Cardiac fibroblast (primary cell): ENCODE measurements around the gene GM2A.

ENCODE experiments used
- DNase-seq, 2 donors: peaks; one replicate each; pipeline versions ENCODE4 v3.0.0 to v3.0.0-alpha.2; 2010; ENCODE audit warnings: low read depth in 2 of 2
- H3K4me3 ChIP-seq, 2 donors: replicated peaks in 1 of 2; 1 replicate in 1 of 2; 2 replicates in 1 of 2; pipeline ENCODE4 v1.5.1; 2011; ENCODE audit warnings: low read depth in 2 of 2, low read length in 2 of 2, mild to moderate bottlenecking in 2 of 2, moderate library complexity in 1 of 2
- TF ChIP-seq, protein P1 (sequence below): IDR thresholded peaks from one replicate; pipeline ENCODE4 v1.5.1; 2011; ENCODE audit warnings: low read depth, mild to moderate bottlenecking, low read length, inconsistent platforms

Gene GM2A

DNA sequence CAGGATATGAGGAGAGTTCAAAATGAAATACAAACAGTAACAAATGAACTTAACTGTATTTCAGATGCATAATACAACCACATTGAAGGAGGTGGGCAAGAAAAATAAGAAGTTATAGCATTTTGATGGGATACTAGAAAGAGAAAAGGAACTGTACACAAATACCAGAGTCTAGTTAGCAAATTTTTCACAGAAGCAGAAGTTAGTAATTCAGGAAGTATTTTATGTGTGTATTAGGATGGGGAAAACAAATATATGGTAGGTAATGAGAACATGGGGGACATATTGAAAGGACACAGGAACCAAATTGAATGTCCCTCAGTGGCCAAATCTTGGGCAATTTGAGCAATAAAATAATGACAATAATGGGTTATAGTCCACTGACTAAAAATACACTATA is 18.4 kb downstream of the GM2A start:
- no peak for DNase-seq
- TF ChIP-seq, protein P1, sequence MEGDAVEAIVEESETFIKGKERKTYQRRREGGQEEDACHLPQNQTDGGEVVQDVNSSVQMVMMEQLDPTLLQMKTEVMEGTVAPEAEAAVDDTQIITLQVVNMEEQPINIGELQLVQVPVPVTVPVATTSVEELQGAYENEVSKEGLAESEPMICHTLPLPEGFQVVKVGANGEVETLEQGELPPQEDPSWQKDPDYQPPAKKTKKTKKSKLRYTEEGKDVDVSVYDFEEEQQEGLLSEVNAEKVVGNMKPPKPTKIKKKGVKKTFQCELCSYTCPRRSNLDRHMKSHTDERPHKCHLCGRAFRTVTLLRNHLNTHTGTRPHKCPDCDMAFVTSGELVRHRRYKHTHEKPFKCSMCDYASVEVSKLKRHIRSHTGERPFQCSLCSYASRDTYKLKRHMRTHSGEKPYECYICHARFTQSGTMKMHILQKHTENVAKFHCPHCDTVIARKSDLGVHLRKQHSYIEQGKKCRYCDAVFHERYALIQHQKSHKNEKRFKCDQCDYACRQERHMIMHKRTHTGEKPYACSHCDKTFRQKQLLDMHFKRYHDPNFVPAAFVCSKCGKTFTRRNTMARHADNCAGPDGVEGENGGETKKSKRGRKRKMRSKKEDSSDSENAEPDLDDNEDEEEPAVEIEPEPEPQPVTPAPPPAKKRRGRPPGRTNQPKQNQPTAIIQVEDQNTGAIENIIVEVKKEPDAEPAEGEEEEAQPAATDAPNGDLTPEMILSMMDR, result no peak
- no peak overlapping the region for H3K4me3 ChIP-seq

DNA sequence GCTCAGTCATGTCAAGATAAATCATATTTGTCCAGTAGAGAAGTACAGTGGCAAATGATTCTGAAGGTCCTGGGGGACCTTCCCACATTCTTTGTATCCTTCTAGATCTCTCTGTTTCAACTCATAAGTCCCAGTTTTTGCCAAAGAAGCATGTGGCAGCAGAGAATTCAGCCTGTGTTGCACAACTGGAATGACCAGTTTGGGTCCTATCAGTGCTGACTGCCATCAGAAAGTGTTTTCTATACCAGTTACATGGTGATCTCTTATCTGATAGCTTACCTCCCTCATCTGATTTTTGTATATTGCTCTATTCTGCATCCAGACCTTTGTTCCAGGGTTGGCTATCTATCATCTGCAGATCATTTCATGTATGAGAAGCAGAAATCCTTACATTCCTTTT is 21.7 kb downstream of the GM2A start:
- TF ChIP-seq, protein P1, result no peak
- no peak for DNase-seq
- no peak overlapping the region for H3K4me3 ChIP-seq

DNA sequence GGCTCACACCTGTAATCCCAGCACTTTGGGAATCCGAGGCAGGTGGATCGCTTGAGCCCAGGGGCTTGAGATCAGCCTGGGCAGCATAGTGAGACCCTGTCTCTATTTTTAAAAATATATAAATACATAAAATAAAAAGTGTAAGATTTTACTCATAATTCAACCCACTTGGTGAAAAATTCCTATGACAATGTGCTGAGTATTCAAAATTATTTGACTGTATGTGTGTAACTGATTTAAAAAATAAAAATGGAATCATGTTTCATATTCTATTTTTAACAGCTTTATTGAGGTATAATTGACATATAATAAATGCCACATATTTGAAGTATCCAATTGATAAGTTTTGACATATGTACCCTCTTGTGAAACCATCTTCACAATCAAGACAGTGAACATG is 22.8 kb downstream of the GM2A start:
- DNase-seq, result no peak
- H3K4me3 ChIP-seq, result no peak overlapping the region
- TF ChIP-seq, protein P1, result no peak

DNA sequence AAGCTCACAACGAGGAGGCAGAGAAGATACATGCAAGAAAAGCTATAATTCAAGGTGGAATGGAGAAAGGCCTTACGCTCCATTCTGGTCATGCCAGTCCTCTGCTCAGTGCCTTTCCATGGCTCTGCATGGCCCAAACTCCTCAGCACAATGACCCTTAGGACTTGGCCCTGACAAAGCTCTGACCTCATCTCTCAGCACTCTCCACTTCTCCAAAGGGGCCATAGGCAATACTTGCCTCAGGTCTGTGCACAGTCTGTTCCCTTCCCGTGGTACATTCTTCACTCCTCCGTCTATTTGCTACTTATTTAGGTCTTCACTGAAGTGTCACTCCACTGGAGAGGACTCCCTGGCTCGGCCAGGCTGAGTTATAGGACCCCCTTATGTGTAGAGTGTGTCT is 25.9 kb downstream of the GM2A start:
- TF ChIP-seq, protein P1, result no peak
- no peak overlapping the region for H3K4me3 ChIP-seq
- no peak for DNase-seq

DNA sequence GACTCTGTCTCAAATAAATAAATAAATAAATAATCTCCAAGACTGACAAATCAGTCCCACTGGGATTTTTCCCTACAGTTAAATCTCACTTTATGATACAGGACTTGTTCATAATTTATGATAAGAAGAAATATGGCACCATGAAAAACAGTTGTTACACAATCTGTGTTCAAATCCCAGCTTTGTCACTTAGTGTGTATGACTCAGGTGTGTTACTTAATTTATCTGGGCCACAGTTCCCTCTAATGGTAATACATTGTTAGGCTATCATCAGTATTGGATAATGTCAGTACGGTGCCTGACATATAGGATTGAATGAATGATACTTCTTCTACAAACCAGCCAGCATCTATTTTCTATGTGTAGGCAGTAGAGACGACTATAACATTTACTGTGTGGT is 27.5 kb downstream of the GM2A start:
- DNase-seq, result no peak
- H3K4me3 ChIP-seq, result no peak overlapping the region
- TF ChIP-seq, protein P1, result no peak

DNA sequence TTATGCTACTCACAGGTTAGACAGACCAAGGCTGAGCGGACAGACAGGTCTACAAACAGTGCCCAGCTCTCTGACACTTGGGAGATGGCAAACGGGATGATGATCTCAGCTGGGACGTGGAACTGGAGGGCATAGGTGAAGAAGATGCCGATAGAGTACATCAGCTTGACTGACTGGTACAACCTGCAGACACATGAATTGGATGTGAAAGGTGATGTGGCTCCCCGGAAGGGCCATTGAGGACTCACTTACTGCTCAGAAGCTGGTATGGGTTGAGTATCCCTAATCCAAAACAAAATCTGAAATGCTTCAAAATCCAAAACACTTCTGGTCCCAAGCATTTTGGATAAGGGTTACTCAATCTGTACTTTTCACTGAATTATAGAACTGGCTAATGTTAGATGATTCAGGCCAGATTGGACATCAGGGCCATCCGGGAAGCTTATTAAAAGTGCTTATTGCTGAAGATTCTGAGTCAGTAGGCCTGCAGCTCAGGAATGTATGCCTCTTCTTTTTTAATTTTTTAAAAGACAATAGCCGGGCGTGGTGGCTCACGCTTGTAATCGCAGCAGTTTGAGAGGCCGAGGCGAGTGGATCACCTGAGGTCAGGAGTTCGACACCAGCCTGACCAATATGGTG is 28.1 kb downstream of the GM2A start:
- no peak overlapping the region for H3K4me3 ChIP-seq
- TF ChIP-seq, protein P1, result no peak
- no peak for DNase-seq
